ENCODE results near the gene DOK5.

Gene DOK5

GRCh38 chr20:54646156-54646517 lies 170.7 kb downstream of the DOK5 start:
- DNase-seq (ENCODE audit: low read depth): no peak

- DNase-seq (ENCODE audit: low read depth): no peak
Observed at GRCh38 chr20:54648421-54649142, 173.2 kb downstream of the DOK5 start.

GRCh38 chr20:54649511-54649962 lies 174.1 kb downstream of the DOK5 start:
- peak; percentile 5 for DNase-seq (ENCODE audit: low read depth)

- no peak for DNase-seq (ENCODE audit: low read depth)
Observed at GRCh38 chr20:54650052-54650719, 174.8 kb downstream of the DOK5 start.

- DNase-seq (ENCODE audit: low read depth): no peak
Observed at GRCh38 chr20:54651252-54651651, 175.9 kb downstream of the DOK5 start.

GRCh38 chr20:54654450-54654849 lies 179.1 kb downstream of the DOK5 start:
- no peak for DNase-seq (ENCODE audit: low read depth)

GRCh38 chr20:54657268-54657826 lies 182.0 kb downstream of the DOK5 start:
- no peak for DNase-seq (ENCODE audit: low read depth)

- no peak for DNase-seq (ENCODE audit: low read depth)
Observed at GRCh38 chr20:54658525-54658924, 183.1 kb downstream of the DOK5 start.

- DNase-seq (ENCODE audit: low read depth): no peak
Observed at GRCh38 chr20:54661265-54661664, 185.9 kb downstream of the DOK5 start.

- DNase-seq (ENCODE audit: low read depth): no peak
Observed at GRCh38 chr20:54661880-54662465, 186.6 kb downstream of the DOK5 start.

GRCh38 chr20:54665812-54666211 lies 190.4 kb downstream of the DOK5 start:
- DNase-seq (ENCODE audit: low read depth): no peak

GRCh38 chr20:54668271-54669039 lies 193.1 kb downstream of the DOK5 start:
- no peak for DNase-seq (ENCODE audit: low read depth)

GRCh38 chr20:54669040-54669363 lies 193.6 kb downstream of the DOK5 start:
- DNase-seq (ENCODE audit: low read depth): no peak

GRCh38 chr20:54678253-54678652 lies 202.9 kb downstream of the DOK5 start:
- DNase-seq (ENCODE audit: low read depth): no peak

- DNase-seq (ENCODE audit: low read depth): no peak
Observed at GRCh38 chr20:54680439-54680838, 205.0 kb downstream of the DOK5 start.

- DNase-seq (ENCODE audit: low read depth): no peak
Observed at GRCh38 chr20:54680872-54681619, 205.7 kb downstream of the DOK5 start.

- DNase-seq (ENCODE audit: low read depth): no peak
Observed at GRCh38 chr20:54681869-54682268, 206.5 kb downstream of the DOK5 start.

GRCh38 chr20:54688476-54688875 lies 213.1 kb downstream of the DOK5 start:
- DNase-seq (ENCODE audit: low read depth): no peak

GRCh38 chr20:54690323-54690722 lies 214.9 kb downstream of the DOK5 start:
- no peak for DNase-seq (ENCODE audit: low read depth)

- DNase-seq (ENCODE audit: low read depth): no peak
Observed at GRCh38 chr20:54691327-54691726, 215.9 kb downstream of the DOK5 start.

- no peak for DNase-seq (ENCODE audit: low read depth)
Observed at GRCh38 chr20:54692168-54692887, 216.9 kb downstream of the DOK5 start.
